ENCODE measurements around the gene RAP1A. TPM values are rescaled to one million over a fixed set of nuclear protein-coding genes. Genes with fewer than 3 reads are reported as not detected.

RAP1A gene
- polyA plus RNA-seq, 3 donors = 41.2 to 79.1 (median 75.3) TPM

GRCh38 chr1:111648806-111649205 is 29.2 kb downstream of the RAP1A start:
- no peak overlapping the region for H3K4me3 ChIP-seq (replicated peaks in 1 of 3; ENCODE audit: low read depth in 2 of 3, low read length in 3 of 3)
- peaks cover 99% of the 10 kb centered on the region for H3K79me2 ChIP-seq (ENCODE audit: insufficient read depth, low read length)
- no peak overlapping the region for H3K4me2 ChIP-seq (replicated peaks; ENCODE audit: extremely low read depth, low read length, poor library complexity, severe bottlenecking)
- no peak overlapping the region for H2AFZ ChIP-seq (ENCODE audit: insufficient read depth, low read depth, low read length, poor library complexity, severe bottlenecking)
- peak overlapping the region in 4 of 7 donors; percentile 0 to 83 (median 32) for H3K27ac Mint-ChIP-seq
- H3K27me3 Mint-ChIP-seq (ENCODE audit: low read depth in 3 of 3) = peaks cover 0 to 1% (median 0%) of the 10 kb centered on the region in 3 donors
- TF ChIP-seq CTCF (IDR thresholded peaks at IDR 0.05) = no peak
- peaks cover 38% of the 10 kb centered on the region for H3K4me1 Mint-ChIP-seq
- no peaks in the 10 kb centered on the region for H3K27me3 ChIP-seq (ENCODE audit: control insufficient read depth in 2 of 2, insufficient read depth in 2 of 2, low read length in 2 of 2)
- peaks cover 3 to 9% of the 10 kb centered on the region in 2 donors for H3K4me1 ChIP-seq (ENCODE audit: control insufficient read depth in 1 of 2, insufficient read depth in 2 of 2, low read length in 2 of 2)
- H3K4me3 Mint-ChIP-seq = no peak overlapping the region
- peak overlapping the region in 1 of 2 donors; percentile 54 for H3K27ac ChIP-seq (ENCODE audit: low read depth in 1 of 2, low read length in 2 of 2)
- no peaks in the 10 kb centered on the region for H3K9me3 ChIP-seq (replicated peaks in 1 of 2; ENCODE audit: control insufficient read depth in 1 of 2, insufficient read depth in 1 of 2, low read length in 2 of 2)
- peak in 2 of 3 donors; percentile 13 to 26 for DNase-seq
- H3K9me3 Mint-ChIP-seq = no peaks in the 10 kb centered on the region
- 62% methylated on average over 7 of the region's 7 CpGs for WGBS (ENCODE audit: insufficient coverage)
- intact Hi-C loops (cut with micrococcal nuclease) = no loop called here
- peaks cover 15% of the 10 kb centered on the region in 2 donors for H3K36me3 Mint-ChIP-seq
- peaks cover 5 to 21% of the 10 kb centered on the region in 2 donors for H3K36me3 ChIP-seq (replicated peaks in 1 of 2; ENCODE audit: control insufficient read depth in 1 of 2, insufficient read depth in 2 of 2, low read length in 2 of 2)
- H4K20me1 ChIP-seq (ENCODE audit: insufficient read depth, low read length) = peaks cover 100% of the 10 kb centered on the region
- no peak overlapping the region for H3K9ac ChIP-seq (ENCODE audit: insufficient read depth, low read length, poor library complexity, severe bottlenecking)

GRCh38 chr1:111649227-111649626 is 29.6 kb downstream of the RAP1A start:
- H4K20me1 ChIP-seq (ENCODE audit: insufficient read depth, low read length) = peaks cover 100% of the 10 kb centered on the region
- no peak overlapping the region for H2AFZ ChIP-seq (ENCODE audit: insufficient read depth, low read depth, low read length, poor library complexity, severe bottlenecking)
- no peak overlapping the region for H3K9ac ChIP-seq (ENCODE audit: insufficient read depth, low read length, poor library complexity, severe bottlenecking)
- 83% methylated on average over 7 of the region's 10 CpGs for WGBS (ENCODE audit: insufficient coverage)
- Mint-ChIP-seq H3K9me3 (no peaks in the 10 kb centered on the region), H3K4me3 (no peak overlapping the region), H3K36me3 (peaks cover 15% of the 10 kb centered on the region in 2 donors), H3K27ac (peak overlapping the region in 1 of 7 donors; percentile 44), H3K27me3 (ENCODE audit: low read depth in 3 of 3) (peaks cover 0 to 1% (median 0%) of the 10 kb centered on the region in 3 donors), H3K4me1 (peaks cover 42% of the 10 kb centered on the region)
- H3K27me3 ChIP-seq (ENCODE audit: control insufficient read depth in 2 of 2, insufficient read depth in 2 of 2, low read length in 2 of 2) = no peaks in the 10 kb centered on the region
- intact Hi-C loops (cut with micrococcal nuclease) = no loop called here
- DNase-seq = no peak
- H3K27ac ChIP-seq (ENCODE audit: low read depth in 1 of 2, low read length in 2 of 2) = peak overlapping the region in 1 of 2 donors; percentile 54
- no peaks in the 10 kb centered on the region for H3K9me3 ChIP-seq (replicated peaks in 1 of 2; ENCODE audit: control insufficient read depth in 1 of 2, insufficient read depth in 1 of 2, low read length in 2 of 2)
- H3K4me2 ChIP-seq (replicated peaks; ENCODE audit: extremely low read depth, low read length, poor library complexity, severe bottlenecking) = no peak overlapping the region
- H3K4me1 ChIP-seq (ENCODE audit: control insufficient read depth in 1 of 2, insufficient read depth in 2 of 2, low read length in 2 of 2) = peaks cover 7 to 13% of the 10 kb centered on the region in 2 donors
- TF ChIP-seq CTCF (IDR thresholded peaks at IDR 0.05) = no peak
- H3K79me2 ChIP-seq (ENCODE audit: insufficient read depth, low read length) = peaks cover 99% of the 10 kb centered on the region
- no peak overlapping the region for H3K4me3 ChIP-seq (replicated peaks in 1 of 3; ENCODE audit: low read depth in 2 of 3, low read length in 3 of 3)
- H3K36me3 ChIP-seq (replicated peaks in 1 of 2; ENCODE audit: control insufficient read depth in 1 of 2, insufficient read depth in 2 of 2, low read length in 2 of 2) = peaks cover 5 to 19% of the 10 kb centered on the region in 2 donors

All from CD14-positive monocyte (primary cell).